ENCODE results near the gene NFKBIL1.

- TF ChIP-seq POLR2A (IDR thresholded peaks at IDR 0.05) (no peak), EP300 (IDR thresholded peaks at IDR 0.05) (no peak)
- TF ChIP-seq, protein P1, sequence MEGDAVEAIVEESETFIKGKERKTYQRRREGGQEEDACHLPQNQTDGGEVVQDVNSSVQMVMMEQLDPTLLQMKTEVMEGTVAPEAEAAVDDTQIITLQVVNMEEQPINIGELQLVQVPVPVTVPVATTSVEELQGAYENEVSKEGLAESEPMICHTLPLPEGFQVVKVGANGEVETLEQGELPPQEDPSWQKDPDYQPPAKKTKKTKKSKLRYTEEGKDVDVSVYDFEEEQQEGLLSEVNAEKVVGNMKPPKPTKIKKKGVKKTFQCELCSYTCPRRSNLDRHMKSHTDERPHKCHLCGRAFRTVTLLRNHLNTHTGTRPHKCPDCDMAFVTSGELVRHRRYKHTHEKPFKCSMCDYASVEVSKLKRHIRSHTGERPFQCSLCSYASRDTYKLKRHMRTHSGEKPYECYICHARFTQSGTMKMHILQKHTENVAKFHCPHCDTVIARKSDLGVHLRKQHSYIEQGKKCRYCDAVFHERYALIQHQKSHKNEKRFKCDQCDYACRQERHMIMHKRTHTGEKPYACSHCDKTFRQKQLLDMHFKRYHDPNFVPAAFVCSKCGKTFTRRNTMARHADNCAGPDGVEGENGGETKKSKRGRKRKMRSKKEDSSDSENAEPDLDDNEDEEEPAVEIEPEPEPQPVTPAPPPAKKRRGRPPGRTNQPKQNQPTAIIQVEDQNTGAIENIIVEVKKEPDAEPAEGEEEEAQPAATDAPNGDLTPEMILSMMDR (IDR thresholded peaks at IDR 0.05) = no peak
Observed at GRCh38 chr6:31560697-31561058, 13.3 kb downstream of the NFKBIL1 start.

All from stomach (tissue), 4 donors.